Testis (tissue), 2 donors: ENCODE measurements around the gene HOXA10.

ENCODE experiments used
- POLR2A ChIP-seq: fragments of 450-650 bp; IDR thresholded peaks from one replicate; pipeline ENCODE4 v1.6.1; 2017; ENCODE audit warnings: antibody characterized with exemption, mild to moderate bottlenecking, moderate library complexity
- TF ChIP-seq, protein P1 (sequence below), 3 experiments: fragments of 450-650 bp in 2 of 3; fragments of 200-600 bp in 1 of 3; sonication (generic) in 1 of 3; IDR thresholded peaks; one replicate each; pipeline ENCODE4 v1.5.1; 2016 to 2019; ENCODE audit warnings: antibody characterized with exemption in 3 of 3, mild to moderate bottlenecking in 2 of 3, moderate library complexity in 1 of 3

GRCh38 chr7:27192546-27193334 is 18.6 kb upstream of the HOXA10 start:
- TF ChIP-seq POLR2A = no peak
- TF ChIP-seq, protein P1, sequence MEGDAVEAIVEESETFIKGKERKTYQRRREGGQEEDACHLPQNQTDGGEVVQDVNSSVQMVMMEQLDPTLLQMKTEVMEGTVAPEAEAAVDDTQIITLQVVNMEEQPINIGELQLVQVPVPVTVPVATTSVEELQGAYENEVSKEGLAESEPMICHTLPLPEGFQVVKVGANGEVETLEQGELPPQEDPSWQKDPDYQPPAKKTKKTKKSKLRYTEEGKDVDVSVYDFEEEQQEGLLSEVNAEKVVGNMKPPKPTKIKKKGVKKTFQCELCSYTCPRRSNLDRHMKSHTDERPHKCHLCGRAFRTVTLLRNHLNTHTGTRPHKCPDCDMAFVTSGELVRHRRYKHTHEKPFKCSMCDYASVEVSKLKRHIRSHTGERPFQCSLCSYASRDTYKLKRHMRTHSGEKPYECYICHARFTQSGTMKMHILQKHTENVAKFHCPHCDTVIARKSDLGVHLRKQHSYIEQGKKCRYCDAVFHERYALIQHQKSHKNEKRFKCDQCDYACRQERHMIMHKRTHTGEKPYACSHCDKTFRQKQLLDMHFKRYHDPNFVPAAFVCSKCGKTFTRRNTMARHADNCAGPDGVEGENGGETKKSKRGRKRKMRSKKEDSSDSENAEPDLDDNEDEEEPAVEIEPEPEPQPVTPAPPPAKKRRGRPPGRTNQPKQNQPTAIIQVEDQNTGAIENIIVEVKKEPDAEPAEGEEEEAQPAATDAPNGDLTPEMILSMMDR (IDR thresholded peaks at IDR 0.05) = no peak
